HCT116 (cell line): ENCODE results near the gene DRGX. TPM values are rescaled to one million over a fixed set of nuclear protein-coding genes. Genes with fewer than 3 reads are reported as not detected.

Experiments used
- ATAC-seq: fragments of 200-7000 bp; cut with Tn5 transposase; 2 replicates; pipeline ENCODE4 v1.9.1; 2020; ENCODE audit warnings: mild to moderate bottlenecking, moderate library complexity
- BruUV-seq: library from RNA; stranded (reverse); fragments of 400-500 nt; replicated peaks from 2 replicates; lab custom pipeline; 2021; lab: Mats Ljungman, UMichigan
- CTCF ChIA-PET: fragments of 300-600 bp; sonication (Branson Sonifier 250); formaldehyde crosslinking; loops from one replicate; lab custom pipeline; 2021; ENCODE audit warnings: antibody characterized with exemption; lab: Charles Lee
- POLR2A ChIA-PET: fragments of 300-600, 350-600 bp; sonication (Branson Sonifier 250); formaldehyde crosslinking; loops from one replicate; lab custom pipeline; 2021; ENCODE audit warnings: antibody characterized with exemption; lab: Charles Lee
- RAD21 ChIA-PET, 2 experiments: fragments of 300-600 bp; sonication (Branson Sonifier 250); formaldehyde crosslinking; loops; one replicate each; lab custom pipeline; 2023; ENCODE audit warnings: low total read pairs in 2 of 2; ENCODE audit not compliant: uncharacterized antibody in 2 of 2, unreplicated experiment in 2 of 2, low non-redundant PET in 1 of 2; lab: Charles Lee
- DNase-seq: peaks from one replicate; pipeline ENCODE4 v3.0.0-alpha.2; 2010; ENCODE audit warnings: low read depth, low spot score
- H2AFZ ChIP-seq: fragments of 200-600 bp; shearing (Covaris generic), sonication (generic); 2 replicates; pipeline ENCODE4 v1.6.1; 2017; ENCODE audit warnings: low read depth, mixed run types, mixed read lengths, antibody characterized with exemption, low read length; ENCODE audit not compliant: poor library complexity, severe bottlenecking
- H3K27ac ChIP-seq: 2 replicates; pipeline ENCODE4 v1.5.1; 2012; ENCODE audit warnings: low read depth, low read length
- H3K27me3 ChIP-seq: fragments of 200-600 bp; sonication (generic); 2 replicates; pipeline ENCODE4 v1.6.1; 2016; ENCODE audit warnings: mixed run types, low read length, mixed read lengths; ENCODE audit not compliant: insufficient read depth
- H3K36me3 ChIP-seq, 2 experiments: fragments of 200-500 bp in 1 of 2; fragments of 200-600 bp in 1 of 2; sonication (Bioruptor generic) in 1 of 2; sonication (generic) in 1 of 2; 2 replicates each; pipeline versions ENCODE4 v1.5.1 to v1.6.1; 2014 to 2016; ENCODE audit warnings: low read length in 2 of 2, inconsistent platforms in 1 of 2, mixed read lengths in 1 of 2, mixed run types in 1 of 2; ENCODE audit not compliant: insufficient read depth in 2 of 2, control insufficient read depth in 1 of 2
- H3K4me1 ChIP-seq, 2 experiments: fragments of 200-600 bp in 1 of 2; sonication (generic) in 1 of 2; 2 replicates each; pipeline versions ENCODE4 v1.5.1 to v1.6.1; 2012 to 2017; ENCODE audit warnings: low read length in 2 of 2, inconsistent platforms in 1 of 2, mild to moderate bottlenecking in 1 of 2, mixed read lengths in 1 of 2, mixed run types in 1 of 2, moderate library complexity in 1 of 2; ENCODE audit not compliant: insufficient read depth in 2 of 2, control insufficient read depth in 1 of 2
- H3K4me2 ChIP-seq: fragments of 200-600 bp; sonication (generic); 2 replicates; pipeline ENCODE4 v1.6.1; 2017; ENCODE audit warnings: mixed run types, low read length, mixed read lengths
- H3K4me3 ChIP-seq, 2 experiments: fragments of 200-600 bp in 1 of 2; sonication (generic) in 1 of 2; replicated peaks in 1 of 2; 2 replicates each; pipeline ENCODE4 v1.5.1; 2011 to 2016; ENCODE audit warnings: low read length in 2 of 2, control low read depth in 1 of 2, low read depth in 1 of 2, mild to moderate bottlenecking in 1 of 2, mixed read lengths in 1 of 2, mixed run types in 1 of 2
- H3K79me2 ChIP-seq: fragments of 200-600 bp; sonication (generic); 2 replicates; pipeline ENCODE4 v1.6.1; 2017; ENCODE audit warnings: mild to moderate bottlenecking, mixed run types, low read length, moderate library complexity, mixed read lengths; ENCODE audit not compliant: insufficient read depth
- H3K9ac ChIP-seq: fragments of 200-600 bp; sonication (generic); 2 replicates; pipeline ENCODE4 v1.6.1; 2016; ENCODE audit warnings: low read length, mixed read lengths
- H3K9me2 ChIP-seq: fragments of 200-600 bp; sonication (generic), shearing (Covaris generic); 2 replicates; pipeline ENCODE4 v1.6.1; 2017; ENCODE audit warnings: mixed run types, mild to moderate bottlenecking, moderate library complexity; ENCODE audit not compliant: insufficient read depth
- H3K9me3 ChIP-seq, 2 experiments: fragments of 200-500 bp in 1 of 2; fragments of 200-600 bp in 1 of 2; sonication (Bioruptor generic) in 1 of 2; sonication (generic) in 1 of 2; 2 replicates each; pipeline ENCODE4 v1.6.1; 2014 to 2017; ENCODE audit warnings: low read length in 2 of 2, mixed read lengths in 2 of 2, inconsistent platforms in 1 of 2, low read depth in 1 of 2, mild to moderate bottlenecking in 1 of 2, mixed run types in 1 of 2, moderate library complexity in 1 of 2; ENCODE audit not compliant: control insufficient read depth in 1 of 2, insufficient read depth in 1 of 2
- H4K20me1 ChIP-seq: fragments of 200-600 bp; sonication (generic), shearing (Covaris generic); 2 replicates; pipeline ENCODE4 v1.6.1; 2017; ENCODE audit warnings: mixed run types, mild to moderate bottlenecking, moderate library complexity; ENCODE audit not compliant: insufficient read depth
- ELF1 ChIP-seq: IDR thresholded peaks from 2 replicates; pipeline ENCODE4 v1.6.1; 2012; ENCODE audit warnings: low read depth, borderline replicate concordance
- EZH2 ChIP-seq: fragments of 200-600 bp; sonication (generic); IDR thresholded peaks from 2 replicates; pipeline ENCODE4 v1.6.1; 2017; ENCODE audit warnings: antibody characterized with exemption, mixed run types
- EZH2phosphoT487 ChIP-seq: fragments of 200-600 bp; IDR thresholded peaks from 2 replicates; pipeline ENCODE4 v1.6.1; 2018; ENCODE audit warnings: antibody characterized with exemption, borderline replicate concordance
- FOSL1 ChIP-seq: IDR thresholded peaks from 2 replicates; pipeline ENCODE4 v1.6.1; 2012; ENCODE audit warnings: low read depth
- POLR2A ChIP-seq: IDR thresholded peaks from 2 replicates; pipeline ENCODE4 v1.7.0; 2011; ENCODE audit warnings: borderline replicate concordance; ENCODE audit not compliant: insufficient read depth, insufficient read length; ENCODE audit errors: extremely low read depth
- RAD21 ChIP-seq: IDR thresholded peaks from 2 replicates; pipeline ENCODE4 v1.6.1; 2012; ENCODE audit warnings: low read depth, mild to moderate bottlenecking
- SIN3A ChIP-seq: IDR thresholded peaks from 2 replicates; pipeline ENCODE4 v1.6.1; 2012; ENCODE audit warnings: low read depth
- SP1 ChIP-seq: IDR thresholded peaks from 2 replicates; pipeline ENCODE4 v1.6.1; 2012; ENCODE audit warnings: low read depth
- TCF7L2 ChIP-seq: IDR thresholded peaks from 2 replicates; pipeline ENCODE4 v1.7.0; 2011; ENCODE audit warnings: borderline replicate concordance, inconsistent platforms; ENCODE audit not compliant: insufficient read depth, insufficient read length; ENCODE audit errors: extremely low read depth
- ZNF274 ChIP-seq: fragments of 200-500 bp; sonication (Bioruptor generic); IDR thresholded peaks from 2 replicates; pipeline ENCODE4 v1.6.1; 2014; ENCODE audit warnings: mild to moderate bottlenecking, low read depth, low read length, inconsistent platforms
- intact Hi-C: fragments of 100-400 bp; cut with micrococcal nuclease; formaldehyde crosslinking; loops from 2 replicates; pipeline ENCODE4 v1.10.0; 2022
- total RNA-seq: library from RNA; stranded (reverse); gene quantifications from one replicate; pipeline ENCODE4 v1.2.1, GENCODE V29; 2021; ENCODE audit not compliant: unreplicated experiment
- TF ChIP-seq, protein P1 (sequence below): IDR thresholded peaks from 2 replicates; pipeline ENCODE4 v1.6.1; 2011; ENCODE audit warnings: mild to moderate bottlenecking, low read length, moderate library complexity; ENCODE audit not compliant: insufficient replicate concordance; ENCODE audit errors: extremely low read depth
- TF ChIP-seq, protein P2 (sequence below), 3 experiments: fragments of 200-600 bp in 1 of 3; sonication (generic) in 1 of 3; IDR thresholded peaks in 2 of 3; conservative IDR thresholded peaks in 1 of 3; 2 replicates each; pipeline ENCODE4 v1.5.1; 2012 to 2017; ENCODE audit warnings: low read depth in 2 of 3, low read length in 2 of 3, antibody characterized with exemption in 1 of 3, borderline replicate concordance in 1 of 3, control low read depth in 1 of 3, mild to moderate bottlenecking in 1 of 3, mixed read lengths in 1 of 3, mixed run types in 1 of 3, moderate library complexity in 1 of 3; ENCODE audit not compliant: insufficient read depth in 1 of 3
- TF ChIP-seq, protein P3 (sequence below): IDR thresholded peaks from 2 replicates; pipeline ENCODE4 v1.6.1; 2012; ENCODE audit warnings: low read depth

DRGX gene
- total RNA-seq, 1 experiment from 2014 or later, result not detected

DNA sequence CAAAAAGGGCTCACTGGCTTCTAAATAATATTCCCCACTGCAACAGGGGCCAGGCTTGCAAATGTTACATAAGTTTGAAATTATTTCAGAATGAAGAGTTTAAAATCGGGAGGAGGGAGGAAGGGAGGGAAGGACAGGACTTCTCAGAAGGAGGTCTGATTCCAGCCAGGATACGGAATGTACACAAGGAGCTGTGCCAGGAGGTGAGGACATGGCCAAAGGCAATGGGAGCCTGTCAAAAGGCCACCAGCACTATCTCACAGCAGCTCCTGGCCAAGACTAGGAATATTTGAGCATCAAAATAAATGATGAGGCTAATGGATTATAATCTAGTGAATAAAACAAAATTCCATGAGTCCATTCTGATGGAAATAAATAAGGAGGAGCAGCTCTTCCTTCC is 18.6 kb upstream of the DRGX start:
- DNase-seq (no peak), ATAC-seq (no peak)
- Histone ChIP-seq H4K20me1 (no peaks in the 10 kb centered on the region), H3K27ac (no peak overlapping the region), H3K9me3 (no peaks in the 10 kb centered on the region), H3K4me3 (no peak overlapping the region), H3K79me2 (no peaks in the 10 kb centered on the region), H3K4me1 (peaks cover 14 to 16% of the 10 kb centered on the region in 2 experiments), H3K4me2 (no peak overlapping the region), H3K9ac (no peak overlapping the region), H2AFZ (no peak overlapping the region), H3K9me2 (no peaks in the 10 kb centered on the region), H3K36me3 (no peaks in the 10 kb centered on the region), H3K27me3 (no peaks in the 10 kb centered on the region)
- CTCF ChIA-PET, result no interaction called here
- POLR2A ChIA-PET, result no interaction called here
- BruUV-seq, result no TSS peak
- intact Hi-C loops, result loop anchor here (10.0 kb wide), 1 partner anchor 760 kb away; no protein-coding TSS in a partner anchor
- RAD21 ChIA-PET, result no interaction called here
- no peak for TF ChIP-seq EZH2

DNA sequence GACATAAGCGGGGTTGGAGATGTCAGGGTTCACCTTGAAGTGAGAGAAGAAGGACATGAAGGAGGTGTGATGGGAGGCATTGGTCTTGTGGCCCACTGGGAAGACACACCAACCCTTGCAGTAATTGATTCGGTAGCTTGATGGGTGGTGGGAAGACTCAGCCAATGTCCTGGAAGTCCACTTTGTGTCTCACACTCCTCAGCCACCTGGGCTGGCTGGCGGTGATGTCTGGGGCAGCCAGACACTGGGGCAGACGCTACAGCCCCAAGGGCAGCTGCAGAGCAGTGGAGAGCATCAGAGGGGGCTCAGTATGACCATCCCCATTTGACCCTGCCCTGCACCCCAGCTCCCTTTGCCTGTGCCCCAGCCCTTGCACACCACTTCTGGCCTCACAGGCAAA is 16.7 kb upstream of the DRGX start:
- no peaks in the 10 kb centered on the region for H4K20me1 ChIP-seq
- CTCF ChIA-PET, result interaction anchor here (6.8 kb wide), 1 partner anchor 99 kb away, joined by 123 read pairs; no protein-coding TSS in a partner anchor
- no peaks in the 10 kb centered on the region for H3K9me2 ChIP-seq
- ATAC-seq (no peak), DNase-seq (no peak)
- H3K27ac ChIP-seq, result no peak overlapping the region
- POLR2A ChIA-PET, result no interaction called here
- no peaks in the 10 kb centered on the region for H3K27me3 ChIP-seq
- no TSS peak for BruUV-seq
- no peaks in the 10 kb centered on the region for H3K79me2 ChIP-seq
- intact Hi-C loops, result loop anchor here (10.0 kb wide), 1 partner anchor 758 kb away; no protein-coding TSS in a partner anchor
- H2AFZ ChIP-seq, result no peak overlapping the region
- RAD21 ChIA-PET, result no interaction called here
- no peaks in the 10 kb centered on the region for H3K36me3 ChIP-seq
- H3K9me3 ChIP-seq, result no peaks in the 10 kb centered on the region
- H3K4me1 ChIP-seq, result no peaks in the 10 kb centered on the region
- no peak overlapping the region for H3K9ac ChIP-seq
- H3K4me3 ChIP-seq, result no peak overlapping the region
- no peak overlapping the region for H3K4me2 ChIP-seq
- TF ChIP-seq POLR2A (no peak), ELF1 (no peak), EZH2phosphoT487 (no peak), SIN3A (no peak), RAD21 (no peak), FOSL1 (no peak), SP1 (no peak), TCF7L2 (no peak), ZNF274 (no peak)
- TF ChIP-seq, protein P1, sequence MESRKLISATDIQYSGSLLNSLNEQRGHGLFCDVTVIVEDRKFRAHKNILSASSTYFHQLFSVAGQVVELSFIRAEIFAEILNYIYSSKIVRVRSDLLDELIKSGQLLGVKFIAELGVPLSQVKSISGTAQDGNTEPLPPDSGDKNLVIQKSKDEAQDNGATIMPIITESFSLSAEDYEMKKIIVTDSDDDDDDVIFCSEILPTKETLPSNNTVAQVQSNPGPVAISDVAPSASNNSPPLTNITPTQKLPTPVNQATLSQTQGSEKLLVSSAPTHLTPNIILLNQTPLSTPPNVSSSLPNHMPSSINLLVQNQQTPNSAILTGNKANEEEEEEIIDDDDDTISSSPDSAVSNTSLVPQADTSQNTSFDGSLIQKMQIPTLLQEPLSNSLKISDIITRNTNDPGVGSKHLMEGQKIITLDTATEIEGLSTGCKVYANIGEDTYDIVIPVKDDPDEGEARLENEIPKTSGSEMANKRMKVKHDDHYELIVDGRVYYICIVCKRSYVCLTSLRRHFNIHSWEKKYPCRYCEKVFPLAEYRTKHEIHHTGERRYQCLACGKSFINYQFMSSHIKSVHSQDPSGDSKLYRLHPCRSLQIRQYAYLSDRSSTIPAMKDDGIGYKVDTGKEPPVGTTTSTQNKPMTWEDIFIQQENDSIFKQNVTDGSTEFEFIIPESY, result no peak
- TF ChIP-seq, protein P2, sequence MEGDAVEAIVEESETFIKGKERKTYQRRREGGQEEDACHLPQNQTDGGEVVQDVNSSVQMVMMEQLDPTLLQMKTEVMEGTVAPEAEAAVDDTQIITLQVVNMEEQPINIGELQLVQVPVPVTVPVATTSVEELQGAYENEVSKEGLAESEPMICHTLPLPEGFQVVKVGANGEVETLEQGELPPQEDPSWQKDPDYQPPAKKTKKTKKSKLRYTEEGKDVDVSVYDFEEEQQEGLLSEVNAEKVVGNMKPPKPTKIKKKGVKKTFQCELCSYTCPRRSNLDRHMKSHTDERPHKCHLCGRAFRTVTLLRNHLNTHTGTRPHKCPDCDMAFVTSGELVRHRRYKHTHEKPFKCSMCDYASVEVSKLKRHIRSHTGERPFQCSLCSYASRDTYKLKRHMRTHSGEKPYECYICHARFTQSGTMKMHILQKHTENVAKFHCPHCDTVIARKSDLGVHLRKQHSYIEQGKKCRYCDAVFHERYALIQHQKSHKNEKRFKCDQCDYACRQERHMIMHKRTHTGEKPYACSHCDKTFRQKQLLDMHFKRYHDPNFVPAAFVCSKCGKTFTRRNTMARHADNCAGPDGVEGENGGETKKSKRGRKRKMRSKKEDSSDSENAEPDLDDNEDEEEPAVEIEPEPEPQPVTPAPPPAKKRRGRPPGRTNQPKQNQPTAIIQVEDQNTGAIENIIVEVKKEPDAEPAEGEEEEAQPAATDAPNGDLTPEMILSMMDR (IDR thresholded peaks at IDR 0.05 in 2 of 3, conservative IDR thresholded peaks at IDR 0.05 in 1 of 3; ENCODE audit: borderline replicate concordance in 1 of 3, insufficient read depth in 1 of 3, low read depth in 2 of 3, low read length in 2 of 3), result no peak
- TF ChIP-seq, protein P3, sequence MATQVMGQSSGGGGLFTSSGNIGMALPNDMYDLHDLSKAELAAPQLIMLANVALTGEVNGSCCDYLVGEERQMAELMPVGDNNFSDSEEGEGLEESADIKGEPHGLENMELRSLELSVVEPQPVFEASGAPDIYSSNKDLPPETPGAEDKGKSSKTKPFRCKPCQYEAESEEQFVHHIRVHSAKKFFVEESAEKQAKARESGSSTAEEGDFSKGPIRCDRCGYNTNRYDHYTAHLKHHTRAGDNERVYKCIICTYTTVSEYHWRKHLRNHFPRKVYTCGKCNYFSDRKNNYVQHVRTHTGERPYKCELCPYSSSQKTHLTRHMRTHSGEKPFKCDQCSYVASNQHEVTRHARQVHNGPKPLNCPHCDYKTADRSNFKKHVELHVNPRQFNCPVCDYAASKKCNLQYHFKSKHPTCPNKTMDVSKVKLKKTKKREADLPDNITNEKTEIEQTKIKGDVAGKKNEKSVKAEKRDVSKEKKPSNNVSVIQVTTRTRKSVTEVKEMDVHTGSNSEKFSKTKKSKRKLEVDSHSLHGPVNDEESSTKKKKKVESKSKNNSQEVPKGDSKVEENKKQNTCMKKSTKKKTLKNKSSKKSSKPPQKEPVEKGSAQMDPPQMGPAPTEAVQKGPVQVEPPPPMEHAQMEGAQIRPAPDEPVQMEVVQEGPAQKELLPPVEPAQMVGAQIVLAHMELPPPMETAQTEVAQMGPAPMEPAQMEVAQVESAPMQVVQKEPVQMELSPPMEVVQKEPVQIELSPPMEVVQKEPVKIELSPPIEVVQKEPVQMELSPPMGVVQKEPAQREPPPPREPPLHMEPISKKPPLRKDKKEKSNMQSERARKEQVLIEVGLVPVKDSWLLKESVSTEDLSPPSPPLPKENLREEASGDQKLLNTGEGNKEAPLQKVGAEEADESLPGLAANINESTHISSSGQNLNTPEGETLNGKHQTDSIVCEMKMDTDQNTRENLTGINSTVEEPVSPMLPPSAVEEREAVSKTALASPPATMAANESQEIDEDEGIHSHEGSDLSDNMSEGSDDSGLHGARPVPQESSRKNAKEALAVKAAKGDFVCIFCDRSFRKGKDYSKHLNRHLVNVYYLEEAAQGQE, result no peak
